ENCODE data around the gene GRIN1. TPM values are rescaled to one million over a fixed set of nuclear protein-coding genes. Genes with fewer than 3 reads are reported as not detected.

GRIN1 gene
- total and polyA plus RNA-seq, 10 of the 15 experiments (the other 5 are each of a cell fraction or from before 2014, with no cell fraction given), result 0.05 to 0.10 (median 0.06) TPM; not detected in 6

GRCh38 chr9:137161558-137162486 lies 22.9 kb downstream of the GRIN1 start:
- no peak overlapping the region for H2AFZ ChIP-seq (ENCODE audit: control insufficient read depth, low read depth, low read length)
- 73% methylated on average over 19 of the region's 71 CpGs for WGBS (ENCODE audit: insufficient coverage, insufficient replicate concordance, low lambda C conversion rate, missing lambda C conversion rate)
- ChIA-PET SMC1A (ENCODE audit: uncharacterized antibody, unreplicated experiment) (no interaction called here), RAD21 (ENCODE audit: unreplicated experiment) (no interaction called here), CTCF (no interaction called here), POLR2A (interaction anchor here (1.8 kb wide), 1 partner anchor 11 kb away, joined by 5 read pairs; no protein-coding TSS in a partner anchor)
- ATAC-seq (no peak), FAIRE-seq (no peak), DNase-seq (ENCODE audit: low read depth, low spot score) (no peak)
- no peak overlapping the region for H3K9ac ChIP-seq (ENCODE audit: control insufficient read depth, insufficient read depth, low read length)
- no peaks in the 10 kb centered on the region for H4K20me1 ChIP-seq (ENCODE audit: control insufficient read depth, insufficient read depth)
- BruUV-seq (replicated peaks), result no TSS peak
- peaks cover 28% of the 10 kb centered on the region for H3K4me1 ChIP-seq (ENCODE audit: control insufficient read depth, insufficient read depth, low read length)
- TF ChIP-seq, protein P1, sequence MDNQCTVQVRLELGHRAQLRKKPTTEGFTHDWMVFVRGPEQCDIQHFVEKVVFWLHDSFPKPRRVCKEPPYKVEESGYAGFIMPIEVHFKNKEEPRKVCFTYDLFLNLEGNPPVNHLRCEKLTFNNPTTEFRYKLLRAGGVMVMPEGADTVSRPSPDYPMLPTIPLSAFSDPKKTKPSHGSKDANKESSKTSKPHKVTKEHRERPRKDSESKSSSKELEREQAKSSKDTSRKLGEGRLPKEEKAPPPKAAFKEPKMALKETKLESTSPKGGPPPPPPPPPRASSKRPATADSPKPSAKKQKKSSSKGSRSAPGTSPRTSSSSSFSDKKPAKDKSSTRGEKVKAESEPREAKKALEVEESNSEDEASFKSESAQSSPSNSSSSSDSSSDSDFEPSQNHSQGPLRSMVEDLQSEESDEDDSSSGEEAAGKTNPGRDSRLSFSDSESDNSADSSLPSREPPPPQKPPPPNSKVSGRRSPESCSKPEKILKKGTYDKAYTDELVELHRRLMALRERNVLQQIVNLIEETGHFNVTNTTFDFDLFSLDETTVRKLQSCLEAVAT (IDR thresholded peaks at IDR 0.05), result no peak
- TF ChIP-seq SPI1 (IDR thresholded peaks at IDR 0.05; ENCODE audit: borderline replicate concordance, insufficient read depth, low read depth, low read length), result no peak
- no peak for TF ChIP-seq SP1 (IDR thresholded peaks at IDR 0.05; ENCODE audit: low read depth, low read length)
- no peak for TF ChIP-seq NR2C2 (IDR thresholded peaks at IDR 0.05; ENCODE audit: borderline replicate concordance, control insufficient read depth, insufficient read length, low read depth)
- in situ Hi-C loops (cut with MboI) (no loop called here), intact Hi-C loops (cut with micrococcal nuclease; ENCODE audit: unreplicated experiment) (no loop called here)
- no peaks in the 10 kb centered on the region; a peak in 1 of 4 replicates for H3K27me3 ChIP-seq (replicated peaks in 1 of 2; ENCODE audit: control insufficient read depth in 2 of 2, insufficient read depth in 2 of 2, low read length in 1 of 2)
- H3K9me3 ChIP-seq (replicated peaks; ENCODE audit: control insufficient read depth, insufficient read depth, low read length), result no peaks in the 10 kb centered on the region; the same call in 2 of the 3 replicates
- H3K4me3 ChIP-seq, result no peak overlapping the region
- no peak overlapping the region for H3K4me2 ChIP-seq (ENCODE audit: control insufficient read depth, insufficient read depth)
- no peak overlapping the region for H3K27ac ChIP-seq (ENCODE audit: control insufficient read depth, insufficient read depth)
- no peaks in the 10 kb centered on the region for H3K79me2 ChIP-seq (ENCODE audit: control insufficient read depth, insufficient read depth, low read length)
- no peaks in the 10 kb centered on the region for H3K36me3 ChIP-seq (ENCODE audit: control insufficient read depth in 2 of 2, insufficient read depth in 2 of 2, low read length in 1 of 2)
